Measurements from ENCODE around the gene ARR3.
"Not testable (repeated sequence)": the region's sequence is repeated elsewhere in the genome, so short reads cannot be mapped to it uniquely, and the experiment has no call there.

Gene ARR3

GRCh38 chrX:70268034-70268433, at the start of gene ARR3:
ARR3 (plus strand) TSS chrX:70268334; CDS start chrX:70269386, 1,052 bp downstream.
- DNase-seq (ENCODE audit: low read depth), result no peak

DNA sequence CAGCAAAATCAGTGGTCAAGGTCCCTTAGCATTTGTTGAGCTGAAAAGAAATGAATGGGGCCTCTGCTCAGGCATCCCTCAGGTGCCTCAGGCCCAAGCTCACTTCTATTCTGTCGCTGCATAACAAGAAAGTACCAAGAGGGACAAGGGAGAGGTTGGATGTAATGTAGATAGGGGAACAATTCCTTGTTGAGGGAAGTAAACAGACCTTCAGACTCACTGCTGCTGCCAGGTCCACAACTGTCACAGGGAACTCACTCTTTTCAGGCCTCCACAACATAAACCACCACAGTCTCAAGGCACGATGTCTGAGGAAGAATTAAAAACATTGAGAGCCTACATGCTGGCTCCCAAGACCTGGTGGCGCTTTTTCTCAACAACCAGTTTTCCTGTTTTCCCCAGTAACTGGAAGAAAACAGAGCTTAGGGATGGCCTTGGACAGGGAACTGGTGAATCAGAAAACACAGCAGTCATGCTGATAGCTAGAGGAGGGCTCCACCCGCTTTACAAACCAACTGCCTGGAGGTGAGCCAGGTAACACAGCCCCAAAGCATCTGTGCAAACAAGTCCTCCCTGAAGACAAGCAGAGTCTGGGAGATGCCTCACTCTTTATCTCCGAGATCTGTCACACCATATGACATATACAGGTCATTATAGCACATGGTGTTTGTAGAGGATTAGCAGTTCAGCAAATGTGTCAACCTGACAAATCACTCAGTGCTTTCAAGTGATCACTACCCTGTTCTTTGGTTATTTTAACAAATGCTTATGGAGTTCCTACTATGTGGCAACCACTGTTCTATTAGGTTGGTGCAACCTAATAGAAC, 48.0 kb upstream of the ARR3 start:
- no peak for DNase-seq (ENCODE audit: low read depth)

- DNase-seq (ENCODE audit: low read depth), result no peak
These were observed 42.1 kb upstream of the ARR3 start for GRCh38 chrX:70226048-70226447.

GRCh38 chrX:70226687-70227086, 41.4 kb upstream of the ARR3 start:
- no peak for DNase-seq (ENCODE audit: low read depth)

- no peak for DNase-seq (ENCODE audit: low read depth)
These were observed 36.5 kb upstream of the ARR3 start for GRCh38 chrX:70231666-70232065.

GRCh38 chrX:70234355-70234754, 33.8 kb upstream of the ARR3 start, which contains the start of gene AWAT1:
AWAT1 (plus strand) TSS chrX:70234655; CDS start chrX:70234696, 41 bp downstream.
- no peak for DNase-seq (ENCODE audit: low read depth)

DNA sequence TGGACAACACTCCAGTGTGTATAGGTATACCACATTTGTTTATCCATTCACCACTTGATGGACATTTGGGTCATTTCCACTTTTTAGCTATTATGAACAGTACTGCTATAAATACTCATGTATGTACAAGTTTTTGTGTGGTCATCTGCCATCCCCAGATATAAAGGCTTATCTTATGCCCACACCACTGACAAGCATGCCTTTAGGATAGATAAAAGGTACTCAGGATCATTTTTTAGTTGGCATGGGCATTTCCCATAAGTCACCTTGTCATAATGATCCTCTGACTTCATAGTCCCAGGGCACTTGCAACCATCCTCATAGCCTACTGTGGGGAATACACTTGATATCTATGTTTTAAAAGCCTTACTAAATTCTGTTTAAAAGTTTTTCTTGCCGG, 27.4 kb upstream of the ARR3 start:
- DNase-seq (ENCODE audit: low read depth), result no peak

- DNase-seq (ENCODE audit: low read depth), result no peak
These were observed 26.6 kb upstream of the ARR3 start for GRCh38 chrX:70241501-70241900.

DNA sequence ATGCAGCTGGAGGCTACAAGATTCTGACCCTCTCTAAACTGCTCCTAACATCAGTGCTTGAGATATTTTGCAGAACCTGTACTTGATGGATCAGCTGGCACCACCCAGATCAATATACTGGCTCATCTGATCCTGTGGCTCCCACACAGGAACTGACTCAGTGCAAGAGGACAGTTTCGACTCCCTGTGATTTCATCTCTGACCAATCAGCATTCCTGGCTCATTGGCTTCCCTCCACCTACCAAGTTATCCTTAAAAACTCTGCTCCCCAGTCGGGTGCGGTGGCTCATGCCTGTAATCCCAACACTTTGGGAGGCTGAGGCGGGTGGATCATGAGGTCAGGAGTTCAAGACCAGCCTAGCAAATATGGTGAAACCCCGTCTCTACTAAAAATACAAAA, 24.5 kb upstream of the ARR3 start:
- DNase-seq (ENCODE audit: low read depth), result not testable (repeated sequence)

GRCh38 chrX:70244881-70245280, 23.3 kb upstream of the ARR3 start:
- DNase-seq (ENCODE audit: low read depth), result no peak

DNA sequence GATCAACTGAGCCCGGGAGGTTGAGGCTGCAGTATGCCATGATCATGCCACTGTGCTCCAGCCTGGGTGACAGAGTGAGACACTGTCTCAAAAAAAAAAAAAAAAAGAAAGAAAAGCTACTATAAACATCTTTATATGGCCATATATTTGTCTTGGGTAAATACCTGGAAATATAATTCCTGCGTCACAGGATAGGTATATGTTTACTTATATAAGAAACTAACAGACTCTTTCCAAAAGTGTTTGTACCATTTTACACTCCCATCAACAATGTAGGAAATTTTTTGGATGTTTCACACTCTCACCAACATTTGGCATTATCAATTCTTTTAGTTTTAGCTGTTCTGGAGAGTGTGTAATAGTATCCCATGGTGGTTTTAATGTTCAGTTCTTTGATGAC, 20.9 kb upstream of the ARR3 start:
- DNase-seq (ENCODE audit: low read depth), result no peak

- no peak for DNase-seq (ENCODE audit: low read depth)
These were observed 15.6 kb upstream of the ARR3 start for GRCh38 chrX:70252491-70252890.

DNA sequence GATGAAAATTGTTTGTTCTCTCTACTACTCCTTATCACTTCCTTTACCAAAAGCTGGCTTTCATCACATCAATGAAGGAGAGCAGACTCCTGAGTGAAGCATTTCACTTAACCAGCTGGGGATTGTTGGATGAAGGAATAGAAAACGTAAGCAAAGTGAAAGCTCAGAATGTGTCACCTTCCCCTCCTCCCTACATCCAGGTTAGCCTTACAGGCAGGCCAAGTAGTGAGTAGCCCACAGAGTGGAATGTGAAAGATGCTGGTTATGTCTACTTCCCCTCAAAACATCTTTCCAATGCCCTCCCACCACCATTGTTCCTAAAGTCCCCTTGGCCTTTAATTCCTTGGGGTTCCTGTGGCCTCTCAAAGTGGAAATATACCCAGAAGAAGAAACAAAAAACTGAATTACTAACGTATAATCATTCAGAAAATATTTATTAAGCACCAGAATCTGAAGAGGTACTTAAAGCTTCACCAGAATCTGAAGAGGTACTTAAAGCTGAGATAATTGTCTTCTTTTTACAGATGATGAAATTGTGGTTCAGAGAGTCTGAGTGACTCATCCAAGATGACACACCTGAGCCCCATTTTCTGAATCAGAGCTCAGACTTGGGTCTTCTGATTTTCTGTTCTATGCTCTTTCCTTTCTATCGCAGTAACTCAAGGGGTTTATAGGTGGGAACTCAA, 14.6 kb upstream of the ARR3 start:
- DNase-seq (ENCODE audit: low read depth), result no peak

DNA sequence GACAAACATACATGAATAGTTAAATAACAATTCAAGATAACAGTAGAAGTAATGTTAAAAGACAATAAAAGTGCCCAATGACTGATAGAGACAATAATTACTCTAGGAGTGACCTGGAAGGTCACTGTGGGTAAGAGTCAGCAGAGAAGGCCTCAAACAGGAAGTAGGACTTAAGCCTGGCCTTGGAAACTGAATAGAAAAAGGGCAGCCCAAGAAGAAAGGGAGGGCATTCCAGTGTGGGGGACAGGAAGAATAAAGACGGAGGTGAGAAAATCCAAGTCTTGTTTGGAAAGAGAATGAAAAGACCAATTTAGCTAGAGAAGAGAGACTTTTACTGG, 14.1 kb upstream of the ARR3 start:
- no peak for DNase-seq (ENCODE audit: low read depth)

DNA sequence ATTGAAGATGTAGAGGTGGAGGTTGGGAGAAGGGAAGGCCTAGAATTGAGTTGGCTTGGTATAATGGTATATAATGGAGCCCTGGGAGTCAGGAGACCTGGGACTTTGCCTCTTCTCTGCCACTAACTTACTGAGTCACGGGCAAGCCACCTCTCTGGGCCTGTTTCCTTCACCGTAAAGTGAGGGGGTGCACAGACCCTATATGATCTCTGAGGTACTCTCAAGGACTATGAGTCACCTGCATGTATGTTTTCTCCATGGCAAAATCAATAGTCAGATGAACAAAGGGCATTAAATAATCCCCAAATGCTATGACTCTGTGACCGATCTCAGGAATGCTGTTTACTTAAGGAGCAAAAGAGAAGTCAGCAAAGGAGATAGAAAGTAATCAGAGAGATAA, 13.2 kb upstream of the ARR3 start:
- DNase-seq (ENCODE audit: low read depth), result no peak

- no peak for DNase-seq (ENCODE audit: low read depth)
These were observed 12.7 kb upstream of the ARR3 start for GRCh38 chrX:70255452-70255851.

DNA sequence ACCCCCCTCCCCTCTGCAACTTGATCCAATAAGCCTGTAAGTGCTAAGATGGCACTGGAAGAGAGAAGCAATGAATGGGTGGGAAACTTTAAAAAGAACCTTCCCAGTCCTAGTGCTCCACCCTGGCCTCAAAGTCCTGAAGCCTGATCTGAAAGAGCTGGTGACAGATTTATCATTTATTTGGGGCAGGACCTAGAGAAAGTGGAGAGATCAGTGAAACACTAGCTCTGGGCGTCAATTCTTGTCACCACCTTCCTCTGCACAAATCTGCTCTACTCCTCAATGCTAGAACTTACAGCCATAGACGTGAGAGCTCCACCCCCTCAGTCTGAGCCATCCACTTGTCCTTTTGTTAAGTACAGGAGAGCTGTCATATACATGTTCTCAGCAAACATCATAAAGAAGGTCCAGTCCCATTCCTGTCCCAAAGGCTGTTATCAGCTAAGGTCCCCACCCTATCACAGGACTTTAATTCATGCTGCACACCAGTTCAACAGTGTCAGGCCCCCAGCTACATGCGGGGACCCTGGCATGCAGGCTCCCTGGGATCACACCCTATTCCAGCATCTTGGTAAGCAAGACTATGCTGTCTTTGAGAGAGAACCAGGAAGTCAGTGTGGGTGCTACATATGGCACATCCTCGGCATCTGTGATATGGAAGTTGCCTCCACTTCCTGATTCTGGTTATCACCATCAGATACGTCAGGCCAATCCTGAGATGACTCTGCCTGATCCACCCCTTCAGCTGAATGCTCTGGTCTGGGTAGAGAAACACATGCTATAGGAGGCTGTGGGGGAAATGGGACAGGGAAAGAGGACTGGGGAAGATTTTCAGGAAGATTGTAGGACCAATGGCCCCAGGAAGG, 10.5 kb upstream of the ARR3 start:
- DNase-seq (ENCODE audit: low read depth), result no peak

DNA sequence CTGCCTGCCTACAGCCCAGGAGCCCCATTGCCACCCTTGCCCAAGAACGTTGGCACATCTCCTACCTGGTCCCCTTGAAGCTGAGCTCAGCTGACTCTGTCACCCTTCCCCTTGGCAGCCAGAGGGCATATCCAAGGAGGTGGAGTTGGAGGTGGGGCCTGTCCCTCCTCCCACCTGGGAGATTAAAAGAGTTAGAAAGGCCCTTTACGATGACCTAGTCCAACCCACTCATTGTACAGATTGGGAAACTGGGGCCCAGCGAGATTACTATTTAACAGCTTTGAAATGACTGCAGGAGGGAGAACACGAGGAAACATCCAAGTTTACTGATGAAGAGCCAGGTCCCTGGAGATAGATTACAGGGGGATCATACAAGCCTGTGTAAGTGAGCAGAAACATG, 8.0 kb upstream of the ARR3 start, which contains the start of gene P2RY4:
Gene P2RY4, minus strand, starts transcription at position 101 of the 400 bp plus-strand sequence. CDS start 580 bp downstream, outside the sequence.
- DNase-seq (ENCODE audit: low read depth), result no peak

GRCh38 chrX:70262952-70263567, 5.1 kb upstream of the ARR3 start:
- DNase-seq (ENCODE audit: low read depth), result peak; percentile 13

DNA sequence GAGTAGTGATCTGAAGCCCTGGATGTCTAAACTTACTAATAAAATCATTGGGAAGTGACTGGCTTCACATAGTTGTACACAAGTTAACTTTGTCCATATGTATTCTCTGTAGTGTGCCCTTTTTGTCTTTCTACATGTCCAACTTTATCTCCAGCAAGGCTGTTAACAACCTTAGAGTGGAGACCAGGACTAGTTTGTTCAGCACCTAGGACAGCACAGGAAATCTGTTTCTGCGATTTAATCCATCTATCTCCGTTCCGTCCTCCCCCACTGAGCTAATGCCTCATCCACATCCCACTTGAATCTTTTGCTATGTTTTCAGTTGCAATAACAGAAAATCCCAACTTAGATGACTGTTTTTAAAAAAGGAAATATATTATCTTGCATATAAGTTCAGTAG, 3.4 kb upstream of the ARR3 start:
- no peak for DNase-seq (ENCODE audit: low read depth)

DNA sequence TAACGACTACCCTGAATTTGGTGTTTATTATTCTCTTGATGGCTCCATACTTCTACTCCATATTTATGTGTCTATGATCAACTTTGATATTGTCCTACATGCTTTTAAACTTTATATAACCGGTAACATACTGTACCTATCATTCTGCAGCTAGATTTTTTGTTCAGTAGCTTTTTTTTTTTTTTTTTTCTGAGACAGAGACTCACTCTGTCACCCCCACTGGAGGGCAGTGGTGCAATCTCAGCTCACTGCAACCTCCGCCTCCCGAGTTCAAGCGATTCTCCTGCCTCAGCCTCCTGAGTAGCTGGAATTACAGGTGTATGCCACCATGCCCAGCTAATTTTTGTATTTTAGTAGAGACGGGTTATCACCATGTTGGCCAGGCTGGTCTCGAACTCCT, 5.9 kb downstream of the ARR3 start:
- not testable (repeated sequence) for DNase-seq (ENCODE audit: low read depth)

DNA sequence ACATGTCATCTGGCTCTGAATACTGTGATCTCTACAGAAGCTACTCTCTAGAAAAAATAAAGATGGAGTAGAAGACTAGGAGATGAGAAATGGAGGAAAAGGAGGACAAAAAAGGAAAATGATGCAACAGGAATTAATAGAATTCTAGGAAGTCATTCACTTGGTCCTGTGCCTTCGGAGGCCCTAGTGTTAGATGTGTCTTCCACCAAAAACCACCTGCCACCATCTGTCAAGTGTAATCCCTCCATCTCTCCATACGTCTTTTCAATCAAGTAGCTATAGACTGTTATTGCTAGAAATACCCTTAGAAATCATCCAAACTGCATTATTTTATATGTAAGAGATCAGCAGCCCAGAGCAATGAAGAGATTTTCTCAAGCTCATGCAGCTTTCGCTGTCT, 10.9 kb downstream of the ARR3 start:
- no peak for DNase-seq (ENCODE audit: low read depth)

Measured in stimulated activated CD8-positive, alpha-beta memory T cell treated with anti-CD3 and anti-CD28 coated beads, Interleukin-4, amount 100 ng/mL, for 24 hours (primary cell).